Amygdala (tissue), 56 donors: ENCODE results near the gene ACP1.

ENCODE experiments used
- DNase-seq, 56 donors: peaks; one replicate each; lab custom pipeline; 2025; lab: John Stamatoyannopoulos, UW

The ACP1 gene

DNA sequence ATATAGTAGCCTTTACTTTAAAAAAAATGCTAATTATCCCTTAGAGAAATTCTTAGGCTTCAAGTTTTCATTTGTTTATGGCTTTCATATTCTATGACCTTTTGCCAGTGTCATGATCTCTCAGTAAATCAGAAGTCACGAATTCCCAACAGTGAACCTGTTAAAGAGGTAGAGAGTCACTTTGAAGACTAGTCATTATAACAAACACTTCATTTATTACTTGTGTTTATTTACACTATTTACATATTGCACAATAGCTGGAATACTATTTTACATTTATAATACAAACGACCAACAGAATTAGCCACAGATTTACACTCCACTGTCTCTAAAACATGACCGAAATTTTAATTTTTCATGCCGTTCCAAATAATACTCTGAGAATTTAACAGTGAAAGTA, 14.6 kb downstream of the ACP1 start:
- DNase-seq = no peak

DNA sequence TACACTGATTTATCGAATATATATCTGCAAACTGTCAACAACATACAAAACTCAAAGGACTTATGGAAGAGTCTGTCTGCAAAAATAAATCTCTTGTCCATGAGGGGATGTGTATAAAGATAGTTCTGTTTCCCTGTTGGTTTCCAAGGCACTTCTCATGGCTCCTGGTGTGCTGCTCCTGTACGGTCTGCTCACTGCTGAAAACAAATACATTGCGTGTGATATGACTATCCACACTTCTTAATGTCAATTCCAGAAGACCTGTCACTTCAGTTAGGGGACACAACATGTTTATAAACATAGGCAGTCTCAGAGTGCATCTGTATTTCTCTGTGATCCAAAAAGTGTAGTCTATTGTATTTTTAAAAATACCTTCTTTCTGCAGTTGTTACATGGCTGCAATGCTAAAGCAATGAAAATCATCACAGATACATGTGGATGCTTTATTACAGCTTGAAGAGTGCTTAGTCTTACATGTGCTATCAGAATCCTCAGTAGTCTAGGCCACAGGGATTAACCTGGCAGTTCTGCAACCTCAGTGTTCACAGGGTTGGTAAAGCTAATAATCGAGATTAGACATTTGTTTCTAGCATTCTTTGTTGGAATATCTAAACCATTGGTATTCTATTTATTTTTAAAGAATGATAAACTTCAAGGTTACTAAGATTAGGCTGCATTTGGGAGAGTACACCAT, 15.4 kb downstream of the ACP1 start:
- DNase-seq = no peak

DNA sequence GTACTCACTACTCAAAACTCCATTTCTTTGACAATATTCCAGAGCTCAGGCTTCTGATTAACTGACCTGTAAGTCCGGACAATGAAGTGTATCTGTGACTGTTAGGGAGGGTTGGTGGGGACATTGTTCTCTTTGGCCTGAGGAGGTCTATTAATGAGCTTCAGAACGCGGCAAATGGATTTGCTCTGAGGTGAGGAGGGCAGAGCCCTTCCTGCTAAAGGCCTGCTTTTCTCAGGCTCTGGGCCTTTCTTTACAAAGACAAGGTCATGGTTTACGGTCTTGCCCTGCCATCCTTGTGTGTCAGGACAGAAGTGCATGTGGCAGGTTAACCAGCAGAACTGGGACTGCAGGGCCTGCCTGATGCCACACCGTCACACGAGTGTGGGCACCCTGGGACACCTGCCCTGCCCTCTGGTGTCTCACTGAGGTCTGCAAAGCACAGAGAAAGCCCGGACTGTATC, 15.9 kb downstream of the ACP1 start:
- no peak for DNase-seq

DNA sequence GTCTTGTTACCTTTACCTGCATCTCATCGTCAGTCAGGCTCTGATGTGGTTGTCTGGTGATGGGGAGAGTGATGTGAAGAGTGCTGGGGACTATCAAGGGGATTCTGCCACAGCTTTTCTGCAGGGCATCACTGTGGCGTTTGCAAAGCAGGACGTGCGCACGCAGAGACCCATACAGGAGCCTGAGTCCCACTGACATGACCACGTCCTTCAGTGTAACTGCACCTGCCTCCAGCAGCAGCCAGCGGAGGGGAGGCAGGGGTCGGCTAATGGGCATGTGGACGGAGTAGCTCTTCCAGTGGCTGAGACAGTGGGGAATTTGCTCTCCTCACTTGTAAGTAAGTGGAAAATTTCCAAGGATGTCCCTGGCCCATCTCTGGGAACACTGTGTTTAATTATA, 16.6 kb downstream of the ACP1 start:
- no peak for DNase-seq

DNA sequence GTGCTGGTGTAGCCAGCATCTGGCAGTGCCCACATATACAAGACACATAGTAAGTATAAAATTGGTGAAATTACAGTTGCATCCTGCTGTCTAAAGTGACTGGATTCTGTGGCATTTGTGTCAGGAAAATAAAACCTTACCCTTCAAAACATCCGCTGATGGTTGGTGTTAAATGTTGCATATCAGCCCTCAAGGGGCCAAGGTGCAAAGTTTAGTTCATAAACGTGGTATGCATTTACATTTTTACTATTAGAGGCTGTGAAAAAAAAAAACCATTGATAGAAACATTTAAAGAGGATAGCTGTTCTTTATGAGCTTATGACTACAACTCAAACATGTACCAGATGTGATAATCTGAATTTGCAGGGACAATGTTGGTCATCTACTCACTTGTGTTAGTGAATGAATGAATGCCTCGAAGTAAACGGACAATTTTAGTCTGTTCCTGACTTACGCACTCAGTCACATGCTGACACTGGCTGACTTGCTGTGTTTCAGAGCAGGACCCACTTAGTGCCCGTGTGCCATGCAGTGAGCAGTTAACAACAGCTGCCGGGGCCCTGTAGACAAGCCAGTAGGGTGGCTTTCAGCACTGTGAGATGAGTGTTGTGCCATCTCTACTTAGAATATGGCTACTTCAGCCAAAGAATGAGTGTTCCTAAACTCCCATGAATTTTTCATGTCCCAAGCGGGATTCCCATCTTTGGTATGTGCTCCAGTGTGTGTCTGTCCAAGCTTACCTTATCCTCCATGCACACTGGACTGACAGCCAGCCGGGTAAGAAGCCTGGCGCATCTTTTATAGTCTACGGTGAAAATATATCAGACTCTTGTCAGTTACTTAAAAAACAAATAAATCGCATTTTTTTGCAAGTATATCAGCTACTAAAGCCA, 17.9 kb downstream of the ACP1 start:
- DNase-seq = no peak

DNA sequence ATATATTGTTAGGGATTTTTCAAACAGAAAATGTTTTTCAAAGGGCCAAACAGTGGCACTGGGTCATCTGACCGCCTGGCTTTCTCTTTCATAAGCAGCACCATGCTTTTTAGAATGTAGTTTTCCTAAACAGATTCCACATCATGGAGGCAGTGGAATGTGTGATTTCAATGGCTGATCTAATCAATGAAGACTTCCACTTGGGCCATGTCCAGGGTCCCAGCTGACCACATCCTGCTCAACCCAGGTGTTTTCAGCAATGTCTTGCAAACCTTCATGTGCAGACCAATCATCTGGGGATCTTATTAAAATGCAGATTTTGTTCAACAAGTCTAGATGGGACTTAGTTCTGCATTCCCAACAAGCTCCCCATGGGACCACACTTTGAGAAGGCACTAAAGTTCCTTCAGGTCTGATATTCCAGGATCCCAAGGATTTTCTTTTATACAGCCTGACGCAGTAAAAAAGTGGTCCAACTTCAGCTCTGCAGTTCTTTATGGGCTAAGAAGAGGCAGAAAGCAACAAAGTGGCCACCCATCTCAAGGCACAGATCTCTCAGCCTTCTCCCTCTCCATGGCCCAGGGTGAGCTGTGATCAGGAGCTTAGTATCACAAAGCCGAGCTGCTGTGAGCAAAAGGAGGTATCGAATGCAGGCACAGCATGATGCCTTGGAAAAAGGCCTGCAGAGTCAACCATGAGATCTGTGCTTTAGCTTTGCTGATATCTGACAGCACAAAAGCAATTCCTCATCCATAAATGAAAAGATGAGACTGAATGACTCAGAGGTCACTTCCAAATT, 19.4 kb downstream of the ACP1 start:
- no peak for DNase-seq

DNA sequence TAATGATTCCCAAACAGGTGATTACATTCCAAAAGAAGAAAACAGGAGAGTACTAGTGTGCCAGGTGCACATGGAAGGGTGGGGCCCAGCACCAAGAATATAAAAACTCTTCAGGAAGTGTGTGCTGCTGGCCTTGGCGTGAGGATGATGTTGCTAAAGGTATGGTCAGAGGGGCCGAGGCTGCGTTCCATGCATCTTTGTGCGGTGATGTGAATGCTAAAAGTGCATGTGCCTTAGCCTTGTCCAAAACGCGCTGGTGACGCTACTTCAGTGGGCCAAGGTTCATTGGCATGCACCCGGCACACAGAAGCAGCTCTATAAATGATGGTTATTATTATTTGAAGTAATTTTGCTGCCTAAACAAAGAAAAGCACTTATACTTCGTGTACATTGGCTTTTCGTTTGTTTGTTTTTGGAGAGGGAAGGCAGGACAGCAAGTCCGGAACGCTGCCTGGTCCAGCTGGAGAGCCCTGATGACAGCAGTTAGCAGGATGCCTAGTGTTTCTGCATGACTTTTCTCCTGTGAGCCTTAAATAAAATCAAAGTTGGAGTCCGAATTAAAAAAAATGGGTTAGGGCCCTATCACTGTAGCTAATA, 20.2 kb downstream of the ACP1 start:
- no peak for DNase-seq

DNA sequence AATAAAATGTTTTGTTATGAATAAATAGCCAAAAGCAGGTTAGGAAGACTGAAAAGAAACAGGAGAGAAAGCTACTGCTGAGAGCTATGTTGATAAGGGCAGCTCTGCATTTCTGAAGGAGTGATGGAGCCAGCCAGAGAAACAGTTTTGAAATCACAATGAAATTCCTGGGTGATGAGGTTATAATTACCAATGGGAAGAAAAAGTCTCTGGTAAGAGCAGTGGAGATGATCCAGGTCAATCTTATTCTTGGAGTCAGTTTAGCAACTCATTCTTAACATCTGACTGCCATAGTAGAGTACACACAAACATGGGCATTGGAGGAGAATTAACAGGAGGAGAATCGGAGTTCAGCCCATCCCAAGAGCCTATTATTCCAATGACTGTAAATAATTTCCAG, 20.8 kb downstream of the ACP1 start:
- no peak for DNase-seq

DNA sequence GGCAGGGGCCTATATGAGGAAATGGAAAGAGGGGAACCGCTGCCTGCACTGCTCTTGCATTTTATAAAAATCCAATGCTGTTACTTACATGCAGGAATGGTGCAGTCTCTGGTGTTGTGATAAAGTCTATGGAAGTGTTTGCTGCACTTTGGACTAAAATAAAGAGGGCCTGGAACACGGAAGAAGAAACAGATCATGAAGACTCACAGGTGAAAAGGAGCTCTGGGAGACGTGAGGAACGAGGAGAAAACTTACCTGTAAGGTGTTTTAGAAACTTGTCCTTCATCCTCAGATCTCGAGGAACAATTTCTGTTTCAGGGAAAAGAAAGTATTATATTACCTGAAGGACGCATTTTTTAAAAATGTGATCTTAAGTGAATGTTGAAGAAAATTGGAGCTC, 21.3 kb downstream of the ACP1 start:
- no peak for DNase-seq

DNA sequence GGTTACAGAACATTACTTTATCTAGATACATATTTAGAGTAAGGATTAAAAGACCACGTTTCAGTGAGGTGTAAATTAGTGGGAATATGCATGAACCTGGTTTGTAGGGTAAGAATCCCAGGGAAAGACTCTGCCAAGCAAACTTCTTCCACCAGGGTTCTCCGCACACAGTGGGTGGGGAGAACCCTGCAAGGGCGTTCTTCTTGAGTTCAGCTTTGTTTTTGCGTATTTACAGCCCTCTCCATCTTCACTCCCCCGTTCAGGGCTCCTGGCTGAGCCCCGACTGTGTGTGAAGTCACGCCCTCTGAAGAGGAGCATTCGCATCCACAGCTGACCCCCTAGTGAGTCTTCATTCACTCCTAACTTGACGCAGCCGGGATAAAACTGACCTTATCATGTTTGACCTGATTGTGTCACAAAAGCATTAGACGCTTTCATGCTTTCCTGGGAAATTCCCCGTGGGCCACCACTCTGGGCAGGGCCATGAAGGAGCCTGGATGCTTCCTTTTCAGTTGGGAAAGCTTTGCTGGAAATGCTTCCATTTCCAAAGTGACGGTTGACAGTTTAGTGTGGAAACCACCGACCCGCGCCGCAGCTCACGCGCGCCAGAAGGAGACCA, 22.1 kb downstream of the ACP1 start:
- peak in 1 of 56 donors; percentile 7 for DNase-seq

DNA sequence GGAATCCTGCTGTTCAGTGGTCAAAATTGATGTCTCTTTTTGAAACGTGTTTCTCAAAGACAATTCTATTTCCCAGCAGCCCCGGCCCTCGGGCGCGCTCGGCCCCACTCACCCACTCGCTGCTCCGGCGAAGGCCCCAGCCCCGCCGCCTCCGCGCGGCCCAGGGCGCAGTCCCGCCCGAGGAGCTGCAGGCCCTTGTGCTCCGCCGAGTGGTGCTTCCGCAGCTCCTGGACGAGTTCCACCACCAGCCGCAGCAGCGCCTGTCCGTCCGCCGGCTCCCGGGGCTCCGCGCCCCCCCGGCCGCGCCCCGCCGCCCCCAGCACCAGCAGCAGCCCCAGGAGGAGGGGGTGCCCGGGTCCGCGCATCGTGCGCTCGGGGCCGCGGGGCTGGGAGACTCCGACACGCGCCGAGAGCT, 22.7 kb downstream of the ACP1 start:
- peak in 1 of 56 donors; percentile 24 for DNase-seq

DNA sequence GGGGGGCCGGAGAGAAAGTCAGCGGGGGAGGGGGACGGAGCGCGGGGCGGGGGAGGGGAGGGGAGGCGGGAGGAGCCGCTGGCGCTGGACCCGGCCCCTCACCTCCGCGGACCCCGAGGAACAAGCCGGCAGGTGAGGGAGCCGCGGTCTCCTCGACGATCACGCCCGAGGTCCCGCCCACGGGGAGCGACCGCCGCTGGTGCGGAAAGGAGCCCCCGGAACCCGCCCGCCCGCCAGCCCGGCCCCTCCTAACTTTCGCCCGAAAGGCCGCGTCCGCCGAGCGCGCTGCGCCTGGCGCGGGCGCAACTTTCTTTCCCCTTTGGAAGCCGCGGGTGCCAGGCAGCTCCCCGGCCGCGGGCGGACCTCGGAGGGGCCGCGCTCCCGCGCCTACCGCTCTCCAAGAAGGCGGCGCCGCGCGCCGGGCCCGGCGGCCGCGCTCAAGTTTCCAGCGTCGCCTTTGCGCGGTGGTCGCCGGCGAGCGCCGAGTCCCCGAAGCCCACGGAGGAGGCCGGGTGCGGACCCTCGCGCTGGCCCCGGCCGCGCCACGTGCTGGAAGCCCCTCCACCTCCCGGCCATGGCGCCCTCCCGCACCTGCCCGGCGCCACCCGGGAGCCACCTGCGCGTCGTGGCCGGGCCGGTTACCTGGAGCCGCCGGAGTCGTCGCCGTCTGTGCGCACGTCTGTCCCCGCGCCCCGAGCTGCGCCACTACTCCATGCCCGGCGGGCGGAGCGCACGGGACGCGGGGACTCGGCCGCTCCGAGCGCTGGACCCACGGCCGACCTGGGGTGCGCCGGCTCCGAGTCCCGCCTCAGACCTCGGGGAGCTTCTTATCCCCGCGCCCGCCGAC, 23.4 kb downstream of the ACP1 start, which contains the start of gene ALKAL2:
Gene ALKAL2 (minus strand): TSS at position 181 of the 847 bp plus-strand sequence. CDS start 256 bp downstream, outside the sequence.
- no peak for DNase-seq

DNA sequence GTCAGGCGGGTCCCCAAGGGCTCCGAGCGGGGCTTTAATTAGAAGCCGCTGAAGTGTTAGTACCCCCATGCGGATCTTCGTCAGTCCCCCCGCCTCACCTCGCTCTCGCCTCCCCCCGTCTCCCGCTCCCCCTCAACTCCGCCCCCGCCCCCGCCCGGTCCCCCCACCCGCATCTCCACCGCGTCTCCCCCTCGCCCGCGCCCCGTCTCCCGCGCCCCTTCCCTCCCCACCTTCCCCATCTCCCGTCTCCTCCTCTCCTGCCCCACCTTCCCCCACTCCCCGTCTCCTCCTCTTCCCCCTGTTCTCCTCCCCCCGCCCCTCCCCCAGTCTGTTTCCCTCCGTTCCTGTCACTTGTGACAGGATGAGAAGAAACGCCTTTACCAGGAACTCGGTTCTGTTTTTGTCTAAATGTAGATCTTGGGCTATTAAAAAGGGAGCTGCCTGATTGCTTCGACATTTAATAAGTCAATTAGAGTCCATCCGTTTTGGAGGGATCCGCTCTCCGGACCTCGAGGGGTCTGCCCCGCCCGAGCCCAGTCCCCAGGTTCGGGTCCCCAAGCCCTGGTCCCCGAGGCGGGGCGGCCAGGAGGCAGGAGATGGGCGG, 24.1 kb downstream of the ACP1 start:
- DNase-seq = peak in 1 of 56 donors; percentile 8

DNA sequence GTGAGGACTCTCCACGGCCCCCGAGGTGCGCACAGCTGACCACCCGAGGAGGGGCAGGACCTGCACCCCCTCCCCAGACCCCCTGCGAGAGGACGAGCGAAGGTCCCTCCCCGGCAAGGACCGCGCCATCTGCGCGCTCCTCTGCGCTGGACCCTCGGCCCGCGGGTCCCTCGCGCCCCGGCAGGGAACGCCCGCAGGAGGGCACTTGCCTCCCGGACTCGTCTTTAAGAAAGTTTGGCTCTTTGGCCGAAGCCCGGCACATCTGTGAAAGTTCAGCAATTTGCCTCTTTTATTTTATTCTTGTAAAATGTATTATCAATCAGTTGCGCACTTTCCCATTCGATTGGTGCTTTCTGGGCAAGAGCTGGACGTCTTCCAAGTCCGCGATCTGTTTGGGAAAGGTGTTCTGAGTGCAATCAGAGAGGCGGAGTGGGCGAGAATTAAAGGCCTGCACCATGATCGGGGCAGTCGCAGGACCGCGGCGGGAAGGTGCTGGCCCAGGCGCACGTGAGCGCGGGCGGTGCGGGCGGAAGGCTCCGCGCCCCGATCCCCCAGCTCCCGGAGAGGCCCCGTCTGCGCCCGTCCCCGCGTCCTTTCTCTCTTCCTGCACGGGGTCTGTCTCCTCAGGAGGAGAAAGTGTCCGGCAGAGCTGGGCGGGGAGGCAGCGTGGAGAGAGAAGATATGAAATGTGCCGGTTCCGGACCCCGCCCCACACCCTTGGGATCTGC, 24.8 kb downstream of the ACP1 start:
- peak in 7 of 56 donors; percentile 6 to 59 (median 29) for DNase-seq

DNA sequence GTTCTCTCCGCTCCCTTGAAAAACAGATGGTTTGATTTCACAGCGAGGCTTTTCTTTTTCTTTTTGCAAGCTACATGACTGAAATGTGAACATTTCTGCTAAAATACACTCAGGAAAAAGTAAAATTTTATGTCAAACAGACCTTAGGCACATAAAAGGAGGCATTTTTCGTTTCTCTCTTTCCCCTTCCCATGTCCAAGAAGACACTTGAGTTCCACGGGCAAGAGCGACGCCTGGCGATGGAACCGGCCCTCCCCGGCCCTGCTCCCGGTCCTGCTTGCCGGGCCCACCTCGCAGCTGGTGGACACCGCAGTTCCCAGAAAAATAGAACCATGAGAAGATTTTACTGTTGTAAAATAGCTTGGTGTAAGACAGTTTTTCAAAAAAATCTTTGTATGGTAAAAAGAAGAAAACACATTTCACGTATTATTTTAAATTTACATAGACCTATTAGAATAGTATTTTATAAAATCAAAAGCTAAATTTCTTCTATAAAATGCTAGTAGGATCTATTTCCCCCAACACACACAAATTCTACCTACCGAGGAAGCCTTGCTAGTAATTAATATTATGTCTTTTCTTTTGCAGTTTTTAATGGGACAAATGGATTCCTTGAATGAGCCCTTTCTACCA, 25.5 kb downstream of the ACP1 start:
- peak in 52 of 56 donors; percentile 11 to 86 (median 50) for DNase-seq

DNA sequence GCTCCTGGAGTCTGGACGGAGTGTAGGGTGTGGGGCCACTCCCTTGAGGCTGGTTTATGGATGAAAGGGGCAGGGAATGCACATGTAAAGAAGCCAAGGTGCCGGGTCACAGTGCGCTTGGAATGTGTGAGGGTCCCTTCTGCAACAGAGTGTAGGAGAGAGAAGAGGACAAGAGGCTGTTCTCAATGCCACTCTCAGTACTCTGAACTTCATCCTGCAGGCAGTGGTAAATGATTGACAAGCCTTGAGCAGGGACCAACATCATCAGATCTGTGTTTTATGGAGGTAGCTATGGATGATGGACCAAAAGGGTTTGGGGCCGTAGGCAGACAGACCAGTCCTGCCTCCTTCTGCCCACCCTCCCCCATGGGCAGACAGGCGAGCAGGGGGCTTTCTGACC, 30.3 kb downstream of the ACP1 start:
- no peak for DNase-seq

DNA sequence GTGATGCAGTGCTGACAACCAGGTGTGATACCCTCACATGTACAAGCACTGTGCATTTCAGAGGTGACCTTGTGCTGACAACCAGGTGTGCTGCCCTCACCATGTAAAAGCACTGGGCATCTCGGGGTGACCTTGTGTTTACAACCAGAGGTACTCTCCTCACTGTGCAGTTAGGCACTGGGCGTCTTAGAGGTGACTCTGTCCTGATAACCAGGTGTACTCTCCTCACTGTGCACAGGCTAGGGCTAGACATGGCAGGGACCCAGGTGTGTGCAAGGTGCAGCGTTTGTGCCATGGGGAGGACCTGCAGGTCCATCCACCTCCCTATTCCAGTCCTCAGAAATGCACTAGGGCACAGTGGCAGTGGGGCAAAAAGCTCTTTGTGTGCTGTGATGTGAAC, 31.6 kb downstream of the ACP1 start:
- no peak for DNase-seq
